Dermis microvascular lymphatic vessel endothelial cell (primary cell): ENCODE measurements around the gene BICRAL. TPM values are rescaled to one million over a fixed set of nuclear protein-coding genes. Genes with fewer than 3 reads are reported as not detected.
A peak's percentile ranks its signal among the peaks of the same experiment; 100 is the strongest.
"Not testable (repeated sequence)": the region's sequence is repeated elsewhere in the genome, so short reads cannot be mapped to it uniquely, and the experiment has no call there.

Experiments used
- DNase-seq, 2 donors: peaks; one replicate each; pipeline versions ENCODE4 v3.0.0 to v3.0.0-alpha.2; 2010; ENCODE audit warnings: low read depth in 2 of 2
- total RNA-seq: library from RNA; depleted of rRNA; stranded (reverse); fragments of >200 nt; gene quantifications from 2 replicates; pipeline ENCODE4 v1.2.1, GENCODE V29; 2014

The BICRAL gene
- total RNA-seq, 1 donor from 2014 or later = 3.0 TPM

DNA sequence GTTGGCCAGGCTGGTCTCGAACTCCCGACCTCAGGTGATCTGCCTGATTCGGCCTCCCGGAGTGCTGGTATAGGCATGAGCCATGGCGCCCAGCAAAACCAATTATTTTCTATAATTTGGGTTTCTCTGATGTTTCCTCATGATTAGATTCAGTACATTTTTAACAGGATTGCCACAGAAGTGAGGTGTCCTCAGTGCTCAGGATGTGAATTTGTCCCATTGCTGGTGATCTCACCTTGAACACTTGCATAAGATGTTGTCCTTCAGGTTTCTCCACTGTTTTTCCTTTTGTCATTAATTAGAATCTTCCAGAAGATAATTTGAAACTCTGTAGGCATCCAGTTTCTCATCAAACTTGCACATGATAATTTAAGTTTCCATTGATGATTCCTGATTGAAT lies 52.2 kb downstream of the BICRAL start:
- DNase-seq = no peak

DNA sequence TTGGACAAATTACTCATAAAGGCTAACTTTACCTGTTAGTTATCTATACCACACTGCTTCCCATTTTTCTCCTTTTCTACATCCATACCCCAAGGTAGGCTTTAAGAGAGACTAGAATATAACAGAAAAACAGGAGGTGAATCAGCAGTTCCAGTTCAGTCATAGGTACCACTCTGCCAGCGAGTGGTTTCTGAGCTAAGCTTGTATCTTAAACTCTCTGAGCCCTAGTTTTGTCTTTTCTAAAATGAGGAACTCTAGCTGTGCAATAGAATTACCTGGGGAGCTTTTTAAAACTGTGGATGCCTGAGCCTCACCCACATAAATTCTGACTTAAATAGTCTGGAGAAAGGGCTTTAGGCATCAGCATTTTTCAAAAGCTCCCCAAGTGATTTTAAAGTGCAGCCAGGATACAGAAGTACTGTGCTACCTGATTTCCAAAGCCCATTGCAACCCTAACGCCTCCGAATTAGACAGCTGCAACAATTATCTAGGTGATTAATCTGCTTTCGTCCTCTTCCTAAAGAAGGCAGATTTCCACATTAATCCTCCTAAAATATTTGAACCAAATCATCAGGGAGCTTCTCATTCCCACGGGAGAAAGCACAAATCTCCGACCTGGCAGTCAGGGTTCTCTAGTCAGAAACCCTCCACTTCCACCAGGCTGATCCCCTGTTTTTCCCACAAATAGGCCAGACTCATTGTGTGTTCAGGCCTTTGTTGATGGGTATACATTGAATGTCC lies 60.2 kb downstream of the BICRAL start:
- DNase-seq = no peak

DNA sequence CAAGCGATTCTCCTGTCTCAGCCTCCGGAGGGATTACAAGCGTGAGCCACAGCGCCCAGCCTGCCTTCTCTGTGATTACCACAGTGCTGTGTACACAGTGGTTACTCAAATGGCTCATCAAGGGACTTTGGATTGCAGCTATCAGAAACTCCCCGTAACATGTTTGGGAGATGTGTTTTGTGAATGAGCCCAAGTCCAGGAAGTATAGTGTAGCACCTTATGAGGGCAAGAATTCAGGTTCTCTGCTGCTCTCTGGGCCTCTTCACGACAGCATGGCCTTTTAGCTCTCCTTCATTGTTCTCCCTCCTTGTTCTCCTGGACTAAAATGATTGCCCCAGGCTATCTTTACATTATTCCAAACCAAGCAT lies 63.5 kb downstream of the BICRAL start:
- DNase-seq = no peak

DNA sequence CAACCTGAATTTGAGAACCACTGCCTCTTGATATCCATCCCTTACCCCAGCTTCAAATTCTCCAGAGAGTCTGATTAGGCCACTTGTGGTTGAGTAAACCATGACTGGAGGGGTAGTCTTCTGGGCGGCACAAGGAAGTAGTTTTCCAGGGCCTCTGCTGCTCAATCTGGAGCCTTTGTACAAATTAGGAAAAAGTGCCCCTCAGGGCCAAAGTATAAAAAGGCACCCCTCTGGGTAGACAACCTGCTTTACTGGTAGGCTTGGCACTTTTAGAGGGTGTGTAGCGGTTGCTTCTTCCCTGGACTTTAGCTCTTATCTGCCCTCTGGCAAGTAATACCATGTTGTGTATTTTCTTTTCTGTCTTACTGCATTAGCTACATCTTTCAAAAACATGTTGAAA lies 64.7 kb downstream of the BICRAL start:
- DNase-seq = no peak

DNA sequence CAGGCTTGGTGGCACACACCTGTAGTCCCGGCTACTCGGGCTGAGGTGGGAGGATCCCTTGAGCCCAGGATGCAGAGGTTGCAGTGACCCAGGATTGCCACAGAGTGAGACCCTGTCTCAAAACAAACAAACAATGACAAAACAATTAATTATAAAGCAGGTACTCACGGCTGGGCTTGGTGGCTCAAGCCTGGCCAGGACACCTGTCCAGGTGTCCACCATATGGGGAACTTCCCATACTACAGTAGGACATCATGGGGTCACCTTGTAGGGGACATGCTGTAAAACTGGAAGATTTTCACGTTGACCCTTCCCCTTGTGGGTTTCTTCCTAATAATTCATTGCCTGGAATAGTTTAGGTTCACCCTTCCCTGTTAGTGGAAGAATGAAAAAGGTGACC lies 66.8 kb downstream of the BICRAL start:
- DNase-seq = no peak

DNA sequence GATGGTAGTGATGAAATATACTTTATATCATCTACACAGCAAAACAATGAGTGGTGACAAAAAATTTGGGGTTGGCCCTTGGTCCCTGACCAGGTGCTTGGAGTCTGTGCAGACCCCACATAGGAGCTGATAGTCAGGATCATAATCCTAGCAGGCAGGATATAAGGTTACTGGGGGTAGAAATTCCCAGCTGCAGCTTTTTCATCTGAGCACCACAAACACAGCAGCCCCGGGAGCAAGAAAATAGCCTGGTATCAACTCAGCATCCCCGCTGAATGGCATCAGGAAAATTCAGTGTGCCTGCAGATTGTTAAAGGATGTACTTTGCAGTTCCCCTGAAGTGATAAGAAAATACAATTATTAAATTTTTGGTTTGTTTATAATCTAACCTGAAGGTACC lies 69.7 kb downstream of the BICRAL start:
- no peak for DNase-seq

DNA sequence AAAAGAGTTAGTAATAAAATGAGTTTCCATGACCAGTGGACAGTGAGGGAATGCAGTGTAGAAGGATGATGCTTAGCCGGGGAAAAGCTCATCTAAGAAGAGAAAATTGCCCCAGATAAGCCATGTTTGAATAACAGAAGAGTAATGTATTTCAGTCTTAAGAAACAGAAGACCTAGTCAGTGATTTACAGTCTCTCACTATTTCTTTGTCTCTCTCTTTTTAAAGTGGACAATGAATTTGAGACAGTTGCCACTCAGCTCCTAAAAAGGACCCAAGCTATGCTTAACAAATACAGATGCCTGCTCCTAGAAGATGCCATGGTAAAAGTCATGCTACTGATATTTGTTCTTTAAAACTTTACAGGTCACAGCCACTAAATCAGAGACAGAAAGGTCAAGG lies 78.2 kb downstream of the BICRAL start:
- DNase-seq = no peak

DNA sequence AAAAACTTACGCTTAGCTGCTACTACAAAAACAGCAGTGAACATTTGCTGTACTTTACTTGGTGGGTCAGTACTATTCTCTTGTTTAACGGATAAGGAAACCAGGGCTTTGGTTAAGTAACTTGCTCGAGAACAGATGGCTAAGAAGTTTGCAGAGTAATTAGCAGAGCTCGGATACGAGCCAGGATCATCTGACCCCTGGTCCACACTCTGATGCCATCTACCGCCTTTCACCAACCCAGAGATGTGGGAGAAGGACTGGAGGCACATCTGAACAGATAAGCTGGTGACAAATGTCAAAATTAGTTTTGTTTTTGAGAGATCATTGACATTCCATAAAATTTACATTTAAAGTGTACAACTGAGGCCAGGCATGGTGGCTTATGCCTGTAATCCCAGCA lies 78.6 kb downstream of the BICRAL start:
- no peak for DNase-seq

DNA sequence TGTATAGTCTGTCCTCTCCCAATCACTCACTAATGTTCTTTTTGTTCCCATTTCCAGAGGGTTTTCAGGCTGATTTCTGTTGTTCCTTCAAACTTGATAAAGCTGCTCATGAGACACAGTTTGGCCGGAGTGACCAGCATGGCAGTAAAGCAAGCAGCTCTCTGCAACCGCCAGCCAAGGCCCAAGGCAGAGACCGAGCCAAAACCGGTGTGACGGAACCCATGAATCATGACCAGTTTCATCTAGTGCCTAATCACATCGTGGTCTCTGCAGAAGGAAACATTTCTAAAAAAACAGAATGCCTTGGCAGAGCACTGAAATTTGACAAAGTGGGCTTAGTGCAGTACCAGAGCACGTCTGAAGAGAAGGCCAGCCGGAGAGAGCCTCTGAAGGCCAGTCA lies 82.8 kb downstream of the BICRAL start:
- no peak for DNase-seq

DNA sequence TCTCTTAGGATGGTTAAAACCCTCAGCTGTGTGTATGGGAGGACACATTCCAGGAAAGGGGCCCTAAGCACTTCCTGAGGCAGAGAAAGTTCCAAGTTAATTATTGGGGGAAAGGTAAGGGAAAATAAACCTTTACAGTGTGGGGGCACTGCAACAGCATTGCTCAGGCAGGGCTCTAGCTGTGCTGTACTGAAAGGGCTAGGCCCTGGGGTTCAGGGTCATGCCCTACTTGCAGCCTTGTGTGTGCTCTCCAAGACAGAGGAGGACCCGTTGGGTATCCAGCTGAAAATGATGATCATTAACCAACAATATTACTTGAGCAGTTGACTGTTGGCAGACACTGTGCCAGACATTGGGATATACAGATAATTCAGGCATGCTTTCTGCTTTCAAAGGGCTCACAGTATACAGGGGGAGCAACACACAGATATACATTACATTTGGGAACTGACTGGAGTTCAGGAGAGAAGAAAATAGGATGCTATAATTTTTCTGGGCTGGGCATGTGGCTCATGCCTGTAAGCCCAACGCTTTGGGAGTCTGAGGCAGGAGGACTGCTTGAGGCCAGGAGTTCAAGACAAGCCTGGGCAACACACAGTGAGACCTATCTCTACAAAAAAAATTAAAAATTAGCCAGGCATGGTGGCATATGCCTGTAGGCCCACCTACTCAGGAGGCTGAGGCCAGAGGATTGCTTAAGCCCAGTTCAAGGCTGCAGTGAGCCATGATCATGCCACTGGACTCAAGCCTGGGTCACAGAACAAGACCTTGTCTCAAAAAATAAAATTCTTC lies 88.5 kb downstream of the BICRAL start:
- DNase-seq = no peak

DNA sequence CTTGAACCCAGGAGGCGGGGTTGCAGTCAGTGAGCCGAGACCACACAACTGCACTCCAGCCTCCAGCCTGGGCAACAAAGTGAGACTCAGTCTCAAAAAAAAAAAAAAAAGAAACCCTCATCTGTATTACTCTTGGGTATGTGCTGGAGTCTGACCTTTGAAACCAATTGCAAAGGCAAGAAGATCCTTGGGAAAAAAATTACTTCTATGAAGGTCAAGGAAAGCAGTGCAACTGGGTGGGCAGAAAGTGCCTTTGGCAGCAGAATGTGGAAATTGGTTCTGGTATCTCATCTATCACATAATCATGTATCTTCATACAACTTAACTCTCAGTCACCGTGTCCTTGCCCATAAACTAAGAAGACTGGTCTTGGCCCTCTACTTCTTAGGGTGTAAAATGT lies 89.9 kb downstream of the BICRAL start:
- no peak for DNase-seq

DNA sequence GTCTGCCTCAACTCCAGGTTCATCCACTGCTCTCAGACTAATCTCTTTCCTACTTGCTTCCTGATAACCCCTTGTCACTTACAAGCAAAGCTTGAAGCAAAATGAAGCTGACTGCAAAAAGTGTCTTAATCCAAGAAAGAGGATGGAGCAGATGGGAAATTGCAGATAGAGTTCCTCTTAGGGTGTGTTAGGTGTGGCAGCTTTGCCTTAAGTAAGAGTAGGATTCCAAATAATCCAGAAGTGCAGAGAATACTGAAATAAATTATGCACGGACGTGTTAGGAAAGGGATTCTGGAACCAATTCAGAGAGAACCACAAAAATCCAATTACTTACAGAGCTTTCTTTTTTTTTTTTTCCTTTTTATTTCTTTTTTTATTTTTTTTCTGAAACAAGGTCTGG lies 91.5 kb downstream of the BICRAL start:
- no peak for DNase-seq

DNA sequence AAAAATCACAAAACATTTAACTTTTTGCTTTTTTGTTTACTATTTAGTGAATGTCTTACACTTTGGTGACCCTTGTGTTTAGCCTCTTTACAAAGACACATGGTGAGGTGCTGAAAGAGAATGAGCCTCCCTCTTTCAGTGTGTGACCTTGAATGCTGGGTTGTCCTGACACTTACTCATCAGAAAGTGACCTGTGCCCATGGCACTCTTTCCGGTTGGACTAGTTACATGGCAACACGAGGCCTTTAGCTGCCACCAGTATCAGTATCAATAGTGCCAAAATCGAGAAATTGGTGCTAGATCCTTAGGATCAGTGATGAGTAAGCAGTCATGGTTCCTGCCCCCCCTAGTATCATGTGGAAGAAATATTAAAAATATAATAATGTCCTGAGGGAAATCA lies 95.8 kb downstream of the BICRAL start:
- no peak for DNase-seq

DNA sequence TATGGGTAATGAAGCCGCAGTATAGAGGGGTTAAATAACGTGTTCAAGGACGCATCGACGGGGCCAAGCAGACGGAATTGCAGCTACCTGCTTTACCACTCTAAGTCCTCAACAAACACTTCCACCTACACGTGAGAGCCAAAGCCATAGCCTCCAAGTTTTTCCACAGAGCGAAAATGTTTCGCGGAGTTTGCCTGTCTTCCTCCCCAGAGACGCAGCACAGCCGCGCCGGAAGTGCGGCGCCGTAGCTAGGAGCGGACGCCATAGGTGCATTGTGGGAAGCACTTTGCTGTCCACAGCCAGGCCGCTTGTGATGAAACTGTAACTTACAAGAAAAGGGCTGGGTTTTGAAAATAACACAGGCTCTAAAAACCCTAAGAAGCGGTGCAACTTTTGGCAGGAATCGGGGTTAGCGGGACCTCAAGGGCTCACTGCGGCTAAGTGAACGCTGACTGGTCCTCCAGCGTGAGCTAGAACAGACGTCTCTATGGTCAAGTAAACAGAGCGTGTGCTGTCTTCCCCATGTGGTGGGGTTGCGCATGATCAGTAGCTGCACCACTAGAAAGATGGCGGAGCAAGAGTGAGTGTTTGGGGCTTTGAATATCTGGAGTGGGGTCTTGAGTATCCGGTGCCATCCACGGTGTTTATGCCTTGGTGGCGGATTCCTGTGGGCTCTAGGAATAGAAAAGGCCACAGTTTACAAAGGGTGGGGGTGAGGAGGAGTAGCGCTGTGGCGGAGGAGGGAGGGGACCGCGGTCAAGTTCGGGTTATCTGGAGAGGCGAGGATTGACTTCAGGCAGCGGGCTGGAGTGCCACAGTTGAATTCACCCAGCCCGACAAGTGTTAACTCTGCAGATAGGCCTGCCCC lies 97.8 kb downstream of the BICRAL start, which contains the start of gene RPL7L1:
Gene RPL7L1, plus strand, starts transcription at position 245 of the 868 bp plus-strand sequence. Its CDS starts 295 bp downstream, at position 540.
- DNase-seq = peak; percentile 85 to 90

DNA sequence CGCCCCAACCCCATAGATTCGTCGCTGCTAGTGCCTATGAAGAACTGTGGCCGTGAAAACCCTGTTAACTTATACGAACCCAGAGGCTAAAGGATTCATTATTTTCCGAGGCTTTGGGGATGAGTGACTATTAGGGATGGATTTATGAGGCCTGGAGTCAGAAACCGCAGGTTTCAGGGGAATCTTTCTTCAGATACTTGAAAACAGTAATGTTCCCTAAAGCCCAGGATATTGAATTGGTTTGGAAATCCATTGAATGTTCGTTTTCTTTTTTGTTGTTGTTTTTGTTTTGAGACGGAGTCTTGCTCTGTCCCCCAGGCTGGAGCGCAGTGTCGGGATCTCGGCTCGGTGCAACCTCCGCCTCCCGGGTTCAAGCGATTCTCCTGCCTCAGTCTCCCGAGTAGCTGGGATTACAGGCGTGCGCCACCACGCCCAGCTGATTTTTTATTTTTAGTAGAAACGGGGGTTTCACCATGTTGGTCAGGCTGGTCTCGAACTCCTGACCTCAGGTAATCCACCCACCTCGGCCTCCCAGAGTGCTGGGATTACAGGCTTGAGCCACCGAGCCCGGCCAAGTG lies 98.5 kb downstream of the BICRAL start:
- DNase-seq = not testable (repeated sequence)

DNA sequence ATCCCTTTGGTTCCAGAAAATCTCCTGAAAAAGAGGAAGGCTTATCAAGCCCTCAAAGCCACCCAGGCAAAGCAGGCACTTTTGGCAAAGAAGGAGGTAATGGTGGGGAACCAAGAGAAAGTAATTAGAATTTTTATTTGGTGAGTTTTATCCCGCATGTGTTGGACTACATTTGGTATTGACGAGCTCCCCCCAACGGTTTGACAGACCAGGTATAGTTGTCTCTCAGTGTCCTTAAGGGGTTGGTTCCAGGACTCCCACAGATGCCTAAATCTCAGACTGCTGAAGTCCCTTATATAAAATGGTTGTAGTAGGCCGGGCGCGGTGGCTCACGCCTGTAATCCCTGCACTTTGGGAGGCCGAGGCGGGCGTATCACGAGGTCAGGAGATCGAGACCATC lies 99.0 kb downstream of the BICRAL start:
- not testable (repeated sequence) for DNase-seq

DNA sequence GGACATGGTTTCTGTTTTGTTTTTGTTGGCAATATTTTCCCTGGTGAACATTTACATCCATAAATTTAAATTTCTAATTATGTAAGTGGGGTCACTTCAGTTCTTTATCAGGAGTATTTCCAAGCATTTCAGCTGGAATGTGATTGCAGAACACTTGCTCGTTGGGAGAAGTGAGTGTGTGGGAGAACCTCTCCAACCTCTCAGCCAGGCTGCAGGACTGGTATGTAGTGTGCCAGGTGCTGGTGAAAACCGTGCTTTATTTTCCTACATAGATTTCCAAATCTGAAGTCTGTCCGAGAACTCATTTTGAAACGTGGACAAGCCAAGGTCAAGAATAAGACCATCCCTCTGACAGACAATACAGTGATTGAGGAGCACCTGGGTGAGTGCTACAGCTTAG lies 103.8 kb downstream of the BICRAL start:
- no peak for DNase-seq

DNA sequence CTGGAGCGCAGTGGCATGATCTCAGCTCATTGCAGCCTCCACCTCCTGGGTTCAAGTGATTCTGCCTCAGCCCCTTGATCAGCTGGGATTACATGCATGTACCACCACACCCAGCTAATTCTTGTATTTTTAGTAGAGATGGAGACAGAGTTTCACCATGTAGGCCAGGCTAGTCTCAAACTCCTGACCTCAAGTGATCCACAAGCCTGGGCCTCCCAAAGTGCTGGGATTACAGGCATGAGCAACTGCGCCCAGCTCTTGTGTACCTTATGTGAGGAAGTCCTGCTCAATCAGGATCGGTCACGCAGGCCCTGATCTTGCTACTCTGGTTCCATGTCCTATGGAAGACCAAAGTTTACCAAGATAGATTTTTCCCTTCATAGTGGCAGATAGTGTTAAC lies 106.3 kb downstream of the BICRAL start:
- not testable (repeated sequence) for DNase-seq

DNA sequence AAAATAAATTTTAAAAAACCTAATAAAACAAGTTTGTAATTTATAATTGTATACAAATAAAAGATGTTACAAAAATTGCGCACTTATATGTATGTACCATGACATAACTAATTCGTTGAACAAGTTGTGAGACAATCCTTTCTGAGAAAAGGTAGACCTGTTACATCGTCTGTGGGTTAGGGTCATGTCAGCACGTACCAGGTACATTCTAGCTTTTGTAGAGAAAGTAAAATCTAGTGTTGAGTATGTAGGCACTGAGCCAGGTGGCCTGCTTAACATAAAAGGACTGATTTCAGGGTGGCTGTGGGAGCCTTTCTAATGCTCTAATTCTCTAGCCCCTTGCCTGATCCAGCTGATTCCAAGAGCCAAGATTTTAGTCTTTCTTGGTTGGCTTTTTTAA lies 108.0 kb downstream of the BICRAL start:
- DNase-seq = no peak

DNA sequence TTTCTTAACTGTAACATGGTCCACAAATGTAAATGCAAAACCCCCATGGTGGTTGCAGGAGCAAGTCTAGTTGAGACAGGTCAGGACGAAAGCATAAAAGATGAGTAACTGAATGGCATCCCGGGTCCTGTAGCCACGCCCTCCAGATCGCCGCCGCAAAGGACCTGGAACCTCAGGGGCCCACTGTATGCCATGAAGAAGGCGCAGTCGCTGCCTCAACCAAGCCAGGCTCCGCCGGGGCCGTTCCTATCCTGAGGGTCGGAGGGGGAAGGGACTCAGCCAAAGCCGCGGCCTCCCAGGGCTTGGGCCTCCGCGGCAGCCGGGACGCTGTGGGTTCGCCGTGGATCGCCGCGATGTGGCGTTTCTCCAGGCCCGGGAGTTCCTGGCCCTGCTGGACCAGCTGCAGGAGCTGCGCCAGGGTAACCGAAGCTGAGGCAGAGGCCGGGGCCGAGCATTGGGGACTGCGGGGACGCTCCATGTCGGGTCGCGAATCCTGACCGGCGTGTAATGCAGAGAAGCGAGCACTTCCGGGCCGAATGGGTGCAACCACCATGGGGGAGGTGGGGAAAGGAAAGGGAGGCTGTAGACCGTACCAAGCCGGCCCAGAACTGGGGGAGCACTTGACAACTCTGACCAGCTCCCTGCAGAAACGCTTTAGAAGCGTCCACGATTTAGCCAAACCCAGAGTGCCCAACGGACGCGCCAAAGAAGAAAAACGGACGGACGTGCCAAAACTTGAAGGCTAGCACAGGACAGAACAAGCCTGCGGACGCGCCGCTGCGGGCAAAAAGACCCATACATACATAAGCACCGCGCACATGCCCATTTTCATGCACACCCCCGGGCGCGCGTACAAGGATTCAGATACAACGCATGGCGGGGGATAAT lies 108.7 kb downstream of the BICRAL start:
- peak; percentile 92 to 97 for DNase-seq
